LNCAP (cell line): ENCODE data around the gene MLLT3.

ENCODE experiments used
- CTCF ChIP-seq: fragments of 450-650 bp; IDR thresholded peaks from 2 replicates; pipeline ENCODE4 v1.5.1; 2017; ENCODE audit warnings: mild to moderate bottlenecking

Gene MLLT3

GRCh38 chr9:20507431-20507830 lies 114.9 kb downstream of the MLLT3 start:
- TF ChIP-seq CTCF, result no peak

DNA sequence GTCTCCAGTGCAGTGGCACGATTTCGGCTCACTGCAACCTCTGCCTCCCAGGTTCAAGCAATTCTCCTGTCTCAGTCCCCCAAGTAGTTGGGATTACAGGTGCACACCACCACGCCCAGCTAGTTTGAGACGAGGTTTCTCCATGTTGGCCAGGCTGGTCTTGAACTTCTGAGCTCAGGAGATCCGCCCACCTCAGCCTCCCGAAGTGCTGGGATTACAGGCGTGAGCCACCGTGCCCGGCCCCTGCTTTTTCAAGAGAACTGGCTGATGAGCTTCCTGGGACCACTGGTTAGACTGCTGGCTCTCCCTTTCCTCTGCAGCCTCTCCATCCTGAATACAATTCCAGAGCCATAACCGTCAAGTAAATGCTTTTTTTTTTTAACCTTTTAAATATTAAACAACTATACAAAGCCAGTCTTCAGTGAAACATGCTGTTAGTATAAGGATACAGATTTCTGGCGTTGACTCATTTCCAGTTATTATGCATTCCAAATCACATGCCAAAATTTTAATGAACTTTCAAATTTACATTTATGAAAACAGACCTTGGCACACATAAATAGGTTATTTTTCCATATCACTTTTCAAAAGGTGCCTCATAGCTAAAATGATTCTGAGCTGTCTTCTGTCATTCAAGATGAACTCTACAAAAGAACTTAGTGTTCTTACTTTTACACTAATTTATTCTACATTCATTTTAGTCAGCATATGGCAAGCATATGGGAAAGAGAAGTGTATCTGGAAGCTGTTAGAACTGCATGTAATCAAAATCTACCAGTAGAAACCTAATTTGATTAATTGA lies 116.0 kb downstream of the MLLT3 start:
- TF ChIP-seq CTCF, result no peak

DNA sequence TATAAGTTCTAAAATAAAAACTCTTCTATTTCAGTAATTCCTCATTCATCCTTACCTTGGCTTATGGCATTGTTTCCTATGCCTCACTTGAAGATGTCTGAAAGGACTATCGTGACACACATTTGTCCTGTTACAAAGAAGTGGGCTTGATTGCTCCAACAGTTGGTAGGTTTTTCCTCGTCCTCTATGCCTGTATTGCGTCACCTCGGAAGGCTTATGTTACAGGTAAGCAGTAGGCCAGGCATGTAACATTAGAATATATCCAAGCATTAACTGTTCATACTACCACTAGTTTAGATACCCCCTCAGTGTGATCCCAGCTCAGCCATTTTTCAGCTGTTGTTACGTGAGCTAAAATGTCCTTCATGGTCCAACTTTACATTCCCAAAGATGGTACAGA lies 116.7 kb downstream of the MLLT3 start:
- TF ChIP-seq CTCF, result no peak

GRCh38 chr9:20504930-20505329 lies 117.4 kb downstream of the MLLT3 start:
- TF ChIP-seq CTCF, result no peak

GRCh38 chr9:20500101-20500500 lies 122.2 kb downstream of the MLLT3 start:
- TF ChIP-seq CTCF, result no peak

DNA sequence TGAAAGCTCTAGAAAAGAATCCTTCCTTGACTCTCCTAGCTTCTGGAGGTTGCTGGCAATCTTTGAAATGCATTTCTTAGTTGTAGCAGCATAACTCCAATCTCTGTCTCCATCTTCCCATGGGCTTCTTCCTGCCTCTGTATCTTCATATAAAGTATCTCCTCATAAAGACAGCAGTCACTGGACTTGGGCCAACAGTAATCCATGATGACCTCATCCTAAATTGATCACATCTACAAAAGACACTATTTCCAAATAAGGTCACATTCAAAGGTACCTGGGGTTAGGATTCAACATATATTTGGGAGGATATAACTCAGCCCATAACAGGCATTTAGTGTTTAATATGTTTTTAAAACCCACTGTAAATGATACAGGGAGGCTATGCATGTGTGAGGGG lies 123.3 kb downstream of the MLLT3 start:
- no peak for TF ChIP-seq CTCF

DNA sequence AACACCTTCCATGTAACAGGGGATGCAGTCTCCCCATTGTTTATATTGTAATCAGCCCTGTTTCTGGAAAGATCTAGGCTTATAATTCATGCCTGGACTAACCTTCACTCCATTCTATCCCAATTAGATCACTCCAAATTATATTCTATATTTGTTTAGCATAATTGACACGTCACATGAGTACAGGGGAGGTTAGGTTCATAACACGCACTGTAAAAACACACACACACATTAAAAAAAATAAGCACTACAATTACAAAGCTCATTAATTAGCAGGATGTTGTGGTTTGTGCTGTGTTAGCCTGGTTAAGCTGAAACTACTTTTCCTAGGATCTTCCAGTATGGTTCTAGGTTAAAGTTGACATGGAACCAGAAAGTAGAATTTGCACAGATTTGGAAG lies 126.0 kb downstream of the MLLT3 start:
- TF ChIP-seq CTCF, result no peak

GRCh38 chr9:20495098-20495497 lies 127.2 kb downstream of the MLLT3 start:
- TF ChIP-seq CTCF, result no peak
